NT2/D1 (cell line): ENCODE measurements around the gene MACF1.

Source experiments
- SUZ12 ChIP-seq: IDR thresholded peaks from 2 replicates; pipeline ENCODE4 v1.6.1; 2011; ENCODE audit not compliant: insufficient read length, insufficient read depth; ENCODE audit errors: extremely low read depth
- YY1 ChIP-seq: IDR thresholded peaks from 2 replicates; pipeline ENCODE4 v1.6.1; 2011; ENCODE audit not compliant: insufficient read length, insufficient read depth
- ZNF274 ChIP-seq: IDR thresholded peaks from 2 replicates; pipeline ENCODE4 v1.6.1; 2011; ENCODE audit warnings: mild to moderate bottlenecking, low read depth, low read length

DNA sequence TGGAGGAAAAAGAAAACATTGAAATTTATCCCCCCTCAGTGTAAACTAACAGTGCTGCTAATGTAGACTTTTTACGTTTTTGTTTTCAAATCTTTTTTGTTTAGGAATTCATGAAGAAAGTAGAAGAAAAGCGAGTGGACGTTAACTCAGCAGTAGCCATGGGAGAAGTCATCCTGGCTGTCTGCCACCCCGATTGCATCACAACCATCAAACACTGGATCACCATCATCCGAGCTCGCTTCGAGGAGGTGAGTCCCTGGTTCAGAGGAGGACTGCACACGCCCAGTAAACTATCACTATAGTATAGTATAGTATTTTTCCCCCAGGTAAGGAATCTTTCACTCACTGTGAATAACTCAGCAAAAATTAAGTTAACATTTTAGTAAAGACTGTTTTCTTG, 249.1 kb downstream of the MACF1 start:
- TF ChIP-seq YY1 (no peak), ZNF274 (no peak), SUZ12 (no peak)
